MM.1S (cell line): ENCODE measurements around the gene CSTA.

Source experiments
- EZH2 ChIP-seq: fragments of 300-600 bp; sonication (generic); optimal IDR thresholded peaks from 2 replicates; pipeline ENCODE3; 2017; ENCODE audit warnings: low read depth, mild to moderate bottlenecking, antibody characterized with exemption, low read length, mixed read lengths
- EZH2phosphoT487 ChIP-seq: fragments of 300-600 bp; sonication (generic); IDR thresholded peaks from 2 replicates; pipeline ENCODE4 v1.6.1; 2018; ENCODE audit warnings: antibody characterized with exemption, low read length
- TF ChIP-seq, protein P1 (sequence below): fragments of 300-600 bp; sonication (generic); IDR thresholded peaks from 2 replicates; pipeline ENCODE4 v1.5.1; 2016; ENCODE audit warnings: antibody characterized with exemption, low read length, mixed read lengths

DNA sequence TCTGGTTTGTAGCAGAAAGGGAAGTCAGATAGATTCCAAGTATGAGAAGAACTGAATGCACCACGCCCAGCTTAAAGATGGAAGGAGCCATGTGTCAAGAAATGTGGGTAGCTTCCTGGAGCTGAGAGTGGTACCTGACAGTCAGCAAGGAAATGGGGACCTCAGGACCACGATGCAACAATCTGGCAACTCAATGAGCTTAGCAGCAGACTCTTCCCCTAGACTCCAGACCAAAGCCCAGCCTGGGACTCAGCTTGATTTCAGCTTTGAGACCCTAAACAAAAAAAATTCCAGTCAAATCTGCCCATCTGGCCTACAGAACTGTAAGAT lies 33.6 kb downstream of the CSTA start:
- TF ChIP-seq, protein P1, sequence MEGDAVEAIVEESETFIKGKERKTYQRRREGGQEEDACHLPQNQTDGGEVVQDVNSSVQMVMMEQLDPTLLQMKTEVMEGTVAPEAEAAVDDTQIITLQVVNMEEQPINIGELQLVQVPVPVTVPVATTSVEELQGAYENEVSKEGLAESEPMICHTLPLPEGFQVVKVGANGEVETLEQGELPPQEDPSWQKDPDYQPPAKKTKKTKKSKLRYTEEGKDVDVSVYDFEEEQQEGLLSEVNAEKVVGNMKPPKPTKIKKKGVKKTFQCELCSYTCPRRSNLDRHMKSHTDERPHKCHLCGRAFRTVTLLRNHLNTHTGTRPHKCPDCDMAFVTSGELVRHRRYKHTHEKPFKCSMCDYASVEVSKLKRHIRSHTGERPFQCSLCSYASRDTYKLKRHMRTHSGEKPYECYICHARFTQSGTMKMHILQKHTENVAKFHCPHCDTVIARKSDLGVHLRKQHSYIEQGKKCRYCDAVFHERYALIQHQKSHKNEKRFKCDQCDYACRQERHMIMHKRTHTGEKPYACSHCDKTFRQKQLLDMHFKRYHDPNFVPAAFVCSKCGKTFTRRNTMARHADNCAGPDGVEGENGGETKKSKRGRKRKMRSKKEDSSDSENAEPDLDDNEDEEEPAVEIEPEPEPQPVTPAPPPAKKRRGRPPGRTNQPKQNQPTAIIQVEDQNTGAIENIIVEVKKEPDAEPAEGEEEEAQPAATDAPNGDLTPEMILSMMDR, result no peak
- TF ChIP-seq EZH2phosphoT487 (no peak), EZH2 (no peak)
